Smooth muscle cell (in vitro differentiated cells): ENCODE results near the gene DGKH. TPM values are rescaled to one million over a fixed set of nuclear protein-coding genes. Genes with fewer than 3 reads are reported as not detected.

Source experiments
- DNase-seq: peaks from one replicate; lab custom pipeline; 2025; ENCODE audit not compliant: unreplicated experiment; lab: John Stamatoyannopoulos, UW
- H2AFZ ChIP-seq: fragments of 200-600 bp; sonication (generic); 2 replicates; pipeline ENCODE4 v1.6.0; 2016; ENCODE audit warnings: antibody characterized with exemption, low read depth, mild to moderate bottlenecking
- H3F3A ChIP-seq: fragments of 200-600 bp; sonication (generic); 2 replicates; pipeline ENCODE4 v1.6.0; 2017; ENCODE audit warnings: antibody characterized with exemption, low read depth
- H3K27ac ChIP-seq: fragments of 200-600 bp; sonication (generic); 2 replicates; pipeline ENCODE4 v1.5.1; 2016; ENCODE audit warnings: low read depth, mild to moderate bottlenecking
- H3K27me3 ChIP-seq: fragments of 200-600 bp; sonication (generic); 2 replicates; pipeline ENCODE4 v1.6.1; 2016; ENCODE audit warnings: low read depth, mild to moderate bottlenecking
- H3K36me3 ChIP-seq: fragments of 200-600 bp; sonication (generic); 2 replicates; pipeline ENCODE4 v1.5.1; 2016; ENCODE audit warnings: low read depth
- H3K4me1 ChIP-seq: fragments of 200-600 bp; sonication (generic); 2 replicates; pipeline ENCODE4 v1.5.1; 2016; ENCODE audit warnings: low read depth
- H3K4me2 ChIP-seq: fragments of 200-600 bp; sonication (generic); 2 replicates; pipeline ENCODE4 v1.6.0; 2016; ENCODE audit warnings: mild to moderate bottlenecking
- H3K4me3 ChIP-seq: fragments of 200-600 bp; sonication (generic); 2 replicates; pipeline ENCODE4 v1.5.1; 2016; ENCODE audit warnings: mild to moderate bottlenecking
- H3K79me2 ChIP-seq: fragments of 200-600 bp; sonication (generic); 2 replicates; pipeline ENCODE4 v1.6.0; 2016; ENCODE audit warnings: low read depth, mild to moderate bottlenecking
- H3K9ac ChIP-seq: fragments of 200-600 bp; sonication (generic); 2 replicates; pipeline ENCODE4 v1.6.0; 2016; ENCODE audit warnings: low read depth
- H3K9me3 ChIP-seq: fragments of 200-600 bp; sonication (generic); replicated peaks from 2 replicates; pipeline ENCODE4 v1.5.1; 2016; ENCODE audit warnings: low read depth
- H4K20me1 ChIP-seq: fragments of 200-600 bp; sonication (generic); 2 replicates; pipeline ENCODE4 v1.6.0; 2016; ENCODE audit warnings: low read depth
- CTCF ChIP-seq: fragments of 200-600 bp; sonication (generic); IDR thresholded peaks from 2 replicates; pipeline ENCODE4 v1.5.1; 2017; ENCODE audit warnings: borderline replicate concordance, mild to moderate bottlenecking, antibody characterized with exemption; ENCODE audit not compliant: insufficient read depth, poor library complexity, severe bottlenecking
- WGBS: methylation state at CpG from one replicate; pipeline ENCODE4 v1.1.7; 2016; ENCODE audit warnings: low lambda C conversion rate; 5-methylcytosine and 5-hydroxymethylcytosine counted together
- polyA plus RNA-seq: library from polyadenylated mRNA; unstranded; fragments of >200 nt; fragmentation: Nextera tagmentation; extraction: Ambion mirVana; gene quantifications from 2 replicates; pipeline ENCODE4 v1.2.1, GENCODE V29; 2016
- total RNA-seq: library from RNA; depleted of rRNA; stranded (reverse); fragments of >200 nt; gene quantifications from 2 replicates; pipeline ENCODE4 v1.2.3, GENCODE V29; 2014

DGKH gene
- total and polyA plus RNA-seq, 2 experiments from 2014 or later, result 1.3 to 6.8 TPM

- Histone ChIP-seq H3K4me1 (peaks cover 6% of the 10 kb centered on the region), H3F3A (peaks cover 10% of the 10 kb centered on the region), H3K27ac (peak overlapping the region; percentile 59), H3K4me3 (no peak overlapping the region), H3K4me2 (peak overlapping the region; percentile 38), H3K9ac (no peak overlapping the region), H3K9me3 (no peaks in the 10 kb centered on the region), H2AFZ (no peak overlapping the region), H4K20me1 (peaks cover 5% of the 10 kb centered on the region), H3K36me3 (no peaks in the 10 kb centered on the region), H3K79me2 (no peaks in the 10 kb centered on the region), H3K27me3 (no peaks in the 10 kb centered on the region)
- no peak for TF ChIP-seq CTCF
- 44% methylated on average over 6 of the region's 6 CpGs for WGBS
- DNase-seq, result no peak
Measured at GRCh38 chr13:42064259-42064658, 15.8 kb downstream of the DGKH start.

GRCh38 chr13:42064966-42065365, 16.5 kb downstream of the DGKH start:
- Histone ChIP-seq H3K79me2 (no peaks in the 10 kb centered on the region), H3K27ac (peak overlapping the region; percentile 59)

GRCh38 chr13:42065414-42065813, 17.0 kb downstream of the DGKH start:
- Histone ChIP-seq H3K4me3 (no peak overlapping the region), H3K4me1 (peaks cover 6% of the 10 kb centered on the region), H3K4me2 (peak overlapping the region; percentile 38), H3K9me3 (no peaks in the 10 kb centered on the region), H3K79me2 (no peaks in the 10 kb centered on the region), H3K27me3 (no peaks in the 10 kb centered on the region), H3K27ac (peak overlapping the region; percentile 59), H4K20me1 (peaks cover 5% of the 10 kb centered on the region), H3K9ac (no peak overlapping the region), H3K36me3 (no peaks in the 10 kb centered on the region), H3F3A (peaks cover 10% of the 10 kb centered on the region), H2AFZ (no peak overlapping the region)
- DNase-seq, result no peak
- 90% methylated on average over 4 of the region's 4 CpGs for WGBS
- no peak for TF ChIP-seq CTCF

More at GRCh38 chr13:42064966-42065365, 16.5 kb downstream of the DGKH start:
- Histone ChIP-seq H3F3A (peaks cover 10% of the 10 kb centered on the region), H3K4me1 (peaks cover 6% of the 10 kb centered on the region), H3K4me2 (peak overlapping the region; percentile 38), H3K9ac (no peak overlapping the region), H2AFZ (no peak overlapping the region), H3K4me3 (no peak overlapping the region), H4K20me1 (peaks cover 5% of the 10 kb centered on the region), H3K36me3 (no peaks in the 10 kb centered on the region), H3K27me3 (no peaks in the 10 kb centered on the region), H3K9me3 (no peaks in the 10 kb centered on the region)
- TF ChIP-seq CTCF, result no peak
- WGBS, result 42% methylated on average over 5 of the region's 5 CpGs
- no peak for DNase-seq

- Histone ChIP-seq H3K27ac (peak overlapping the region; percentile 59), H3K79me2 (no peaks in the 10 kb centered on the region), H3K4me3 (no peak overlapping the region), H3K4me2 (no peak overlapping the region), H3K4me1 (peaks cover 6% of the 10 kb centered on the region), H3K9me3 (no peaks in the 10 kb centered on the region), H3K27me3 (no peaks in the 10 kb centered on the region), H2AFZ (no peak overlapping the region), H3K36me3 (no peaks in the 10 kb centered on the region), H3K9ac (no peak overlapping the region), H4K20me1 (peaks cover 5% of the 10 kb centered on the region), H3F3A (peaks cover 10% of the 10 kb centered on the region)
- WGBS, result 46% methylated on average over 5 of the region's 5 CpGs
- DNase-seq, result no peak
- no peak for TF ChIP-seq CTCF
Measured at GRCh38 chr13:42066542-42066941, 18.1 kb downstream of the DGKH start.
